ENCODE data around the gene THBS3. TPM values are rescaled to one million over a fixed set of nuclear protein-coding genes. Genes with fewer than 3 reads are reported as not detected.
"Not testable (repeated sequence)": the region's sequence is repeated elsewhere in the genome, so short reads cannot be mapped to it uniquely, and the experiment has no call there.

Gene THBS3
- total RNA-seq, 1 experiment from 2014 or later, result 6.2 TPM

DNA sequence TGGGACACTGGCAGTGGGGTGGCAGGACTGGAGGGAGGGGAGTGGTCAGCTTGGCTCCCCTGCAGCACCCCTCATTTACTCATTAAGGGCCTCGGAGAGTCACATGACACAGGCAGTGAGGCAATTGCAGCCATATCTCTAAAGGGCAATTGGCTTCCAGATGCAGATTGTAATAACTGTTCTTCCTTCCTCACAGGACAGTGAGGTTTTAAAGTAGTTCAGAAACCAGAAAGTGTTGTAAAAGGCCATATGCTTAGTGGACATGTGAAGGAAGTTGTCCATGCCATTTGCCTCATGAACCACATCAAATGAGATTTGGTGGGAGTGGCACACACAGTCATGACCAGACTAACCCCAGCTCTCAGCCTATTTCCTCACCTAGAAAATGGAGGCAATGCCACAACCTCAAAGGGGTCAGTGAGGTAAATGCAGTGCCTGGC is 11.9 kb upstream of the THBS3 start:
- Mint-ChIP-seq H3K27me3 (ENCODE audit: insufficient read depth, unreplicated experiment) (no peaks in the 10 kb centered on the region), H3K36me3 (ENCODE audit: insufficient read depth, unreplicated experiment) (peaks cover 9% of the 10 kb centered on the region), H3K9me3 (ENCODE audit: unreplicated experiment) (no peaks in the 10 kb centered on the region), H3K4me1 (ENCODE audit: low read depth, unreplicated experiment) (peaks cover 16% of the 10 kb centered on the region), H3K4me3 (ENCODE audit: unreplicated experiment) (peak overlapping the region; percentile 66), H3K27ac (ENCODE audit: unreplicated experiment) (peak overlapping the region; percentile 47)
- TF ChIP-seq, protein P1, sequence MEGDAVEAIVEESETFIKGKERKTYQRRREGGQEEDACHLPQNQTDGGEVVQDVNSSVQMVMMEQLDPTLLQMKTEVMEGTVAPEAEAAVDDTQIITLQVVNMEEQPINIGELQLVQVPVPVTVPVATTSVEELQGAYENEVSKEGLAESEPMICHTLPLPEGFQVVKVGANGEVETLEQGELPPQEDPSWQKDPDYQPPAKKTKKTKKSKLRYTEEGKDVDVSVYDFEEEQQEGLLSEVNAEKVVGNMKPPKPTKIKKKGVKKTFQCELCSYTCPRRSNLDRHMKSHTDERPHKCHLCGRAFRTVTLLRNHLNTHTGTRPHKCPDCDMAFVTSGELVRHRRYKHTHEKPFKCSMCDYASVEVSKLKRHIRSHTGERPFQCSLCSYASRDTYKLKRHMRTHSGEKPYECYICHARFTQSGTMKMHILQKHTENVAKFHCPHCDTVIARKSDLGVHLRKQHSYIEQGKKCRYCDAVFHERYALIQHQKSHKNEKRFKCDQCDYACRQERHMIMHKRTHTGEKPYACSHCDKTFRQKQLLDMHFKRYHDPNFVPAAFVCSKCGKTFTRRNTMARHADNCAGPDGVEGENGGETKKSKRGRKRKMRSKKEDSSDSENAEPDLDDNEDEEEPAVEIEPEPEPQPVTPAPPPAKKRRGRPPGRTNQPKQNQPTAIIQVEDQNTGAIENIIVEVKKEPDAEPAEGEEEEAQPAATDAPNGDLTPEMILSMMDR (IDR thresholded peaks at IDR 0.05; ENCODE audit: insufficient read depth in 1 of 2, low read depth in 1 of 2, low read length in 1 of 2, severe bottlenecking in 1 of 2, unreplicated experiment in 1 of 2), result no peak
- Histone ChIP-seq H3K4me1 (peaks cover 11% of the 10 kb centered on the region), H3K4me3 (ENCODE audit: low read depth, low read length) (peak overlapping the region; percentile 29), H3K36me3 (ENCODE audit: control insufficient read depth, insufficient read depth, low read length) (no peaks in the 10 kb centered on the region; the same call in 1 of the 2 replicates), H3K9me3 (no peaks in the 10 kb centered on the region), H3K27me3 (replicated peaks; ENCODE audit: control insufficient read depth, insufficient read depth, low read length) (no peaks in the 10 kb centered on the region)
- intact Hi-C loops (cut with micrococcal nuclease; ENCODE audit: unreplicated experiment), result no loop called here
- POLR2A ChIA-PET, result interaction anchor here (0.8 kb wide), 1 partner anchor 10 kb away, joined by 4 read pairs; no protein-coding TSS in a partner anchor
- CTCF ChIA-PET, result interaction anchor here (0.9 to 1.5 kb wide), 3 partner anchors 12 to 31 kb away, joined by 3 to 4 read pairs (median 4); no protein-coding TSS in a partner anchor
- peak in 1 of 2 experiments; percentile 54 for DNase-seq
- BruUV-seq (replicated peaks), result no TSS peak

DNA sequence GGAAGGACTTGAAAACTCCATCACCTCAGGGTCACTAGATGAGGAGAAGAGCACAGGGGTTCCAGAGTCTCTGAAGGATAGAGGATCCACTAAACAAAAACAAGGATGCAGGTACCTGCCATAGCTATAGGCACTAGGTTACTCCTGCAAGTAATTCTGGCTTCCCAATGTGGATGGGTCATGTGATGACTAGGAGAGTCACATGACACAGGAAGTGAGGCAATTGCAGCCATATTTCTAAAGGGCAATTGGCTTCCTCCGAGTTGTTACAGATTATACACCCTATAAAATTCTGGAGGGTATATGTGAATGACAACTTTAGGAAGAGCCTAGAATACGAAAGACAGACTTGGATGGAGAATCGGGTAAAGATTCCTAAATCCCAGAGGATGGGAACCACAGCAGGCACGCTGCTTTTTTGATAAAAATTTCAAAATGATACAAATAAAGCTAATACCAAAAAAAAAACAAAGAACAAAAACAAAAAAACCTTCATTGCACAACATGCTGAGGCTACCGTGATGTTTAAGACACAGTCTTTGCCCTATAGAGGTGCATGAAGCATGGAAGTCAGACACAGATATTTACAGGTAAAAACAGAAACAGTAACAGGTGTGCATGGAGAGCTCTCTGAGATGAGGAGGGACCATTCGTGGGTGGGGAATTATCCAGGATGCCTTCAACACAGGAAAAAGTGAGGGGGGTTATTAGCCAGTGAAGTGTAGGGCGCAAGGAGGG is 11.3 kb upstream of the THBS3 start:
- H3K27me3 ChIP-seq (replicated peaks; ENCODE audit: control insufficient read depth, insufficient read depth, low read length), result no peaks in the 10 kb centered on the region
- TF ChIP-seq, protein P1 (IDR thresholded peaks at IDR 0.05; ENCODE audit: insufficient read depth in 1 of 2, low read depth in 1 of 2, low read length in 1 of 2, severe bottlenecking in 1 of 2, unreplicated experiment in 1 of 2), result no peak
- DNase-seq, result peak; percentile 64 to 68
- CTCF ChIA-PET, result interaction anchor here (0.9 to 1.5 kb wide), 3 partner anchors 12 to 32 kb away, joined by 3 to 4 read pairs (median 4); no protein-coding TSS in a partner anchor
- peak overlapping the region; percentile 47 for H3K27ac Mint-ChIP-seq (ENCODE audit: unreplicated experiment)
- H3K27me3 Mint-ChIP-seq (ENCODE audit: insufficient read depth, unreplicated experiment), result no peaks in the 10 kb centered on the region
- H3K36me3 Mint-ChIP-seq (ENCODE audit: insufficient read depth, unreplicated experiment), result peaks cover 9% of the 10 kb centered on the region
- peak overlapping the region; percentile 66 for H3K4me3 Mint-ChIP-seq (ENCODE audit: unreplicated experiment)
- no TSS peak for BruUV-seq (replicated peaks)
- no peaks in the 10 kb centered on the region; the same call in 1 of the 2 replicates for H3K36me3 ChIP-seq (ENCODE audit: control insufficient read depth, insufficient read depth, low read length)
- H3K9me3 Mint-ChIP-seq (ENCODE audit: unreplicated experiment), result no peaks in the 10 kb centered on the region
- H3K4me1 ChIP-seq, result peaks cover 5% of the 10 kb centered on the region
- peak overlapping the region; percentile 29 for H3K4me3 ChIP-seq (ENCODE audit: low read depth, low read length)
- no peaks in the 10 kb centered on the region for H3K9me3 ChIP-seq
- peaks cover 10% of the 10 kb centered on the region for H3K4me1 Mint-ChIP-seq (ENCODE audit: low read depth, unreplicated experiment)
- intact Hi-C loops (cut with micrococcal nuclease; ENCODE audit: unreplicated experiment), result no loop called here
- POLR2A ChIA-PET, result interaction anchor here (0.8 kb wide), 1 partner anchor 10 kb away, joined by 4 read pairs; no protein-coding TSS in a partner anchor

DNA sequence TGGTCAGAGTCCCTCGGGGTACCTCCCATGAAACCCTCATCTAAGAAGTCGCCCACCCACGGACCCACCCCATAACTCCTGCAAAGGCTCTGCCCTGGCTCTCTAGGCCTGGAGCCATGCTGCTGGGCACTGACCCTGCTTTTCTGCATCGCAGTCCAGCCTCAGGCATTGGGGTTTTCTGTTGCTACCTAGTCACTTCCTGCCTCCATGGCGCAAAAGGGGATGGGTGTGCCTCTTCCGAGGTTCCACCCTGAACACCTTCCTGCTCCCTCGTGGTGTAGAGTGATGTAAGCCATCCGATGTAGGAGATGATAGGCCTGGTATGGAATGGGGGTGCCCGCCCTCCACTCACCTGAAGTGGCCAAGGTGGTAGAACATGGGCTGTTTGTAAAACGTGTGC is 7.0 kb upstream of the THBS3 start:
- H3K27me3 ChIP-seq (replicated peaks; ENCODE audit: control insufficient read depth, insufficient read depth, low read length); H3K9me3 ChIP-seq; H3K9me3 Mint-ChIP-seq (ENCODE audit: unreplicated experiment); H3K36me3 ChIP-seq (ENCODE audit: control insufficient read depth, insufficient read depth, low read length); DNase-seq; BruUV-seq (replicated peaks); H3K27ac Mint-ChIP-seq (ENCODE audit: unreplicated experiment); H3K4me1 ChIP-seq; H3K27me3 Mint-ChIP-seq (ENCODE audit: insufficient read depth, unreplicated experiment); intact Hi-C loops (cut with micrococcal nuclease; ENCODE audit: unreplicated experiment); POLR2A ChIA-PET; H3K4me3 Mint-ChIP-seq (ENCODE audit: unreplicated experiment); H3K36me3 Mint-ChIP-seq (ENCODE audit: insufficient read depth, unreplicated experiment); H3K4me3 ChIP-seq (ENCODE audit: low read depth, low read length); CTCF ChIA-PET: not testable (repeated sequence)
- H3K4me1 Mint-ChIP-seq (ENCODE audit: low read depth, unreplicated experiment), result peaks cover 14% of the 10 kb centered on the region

DNA sequence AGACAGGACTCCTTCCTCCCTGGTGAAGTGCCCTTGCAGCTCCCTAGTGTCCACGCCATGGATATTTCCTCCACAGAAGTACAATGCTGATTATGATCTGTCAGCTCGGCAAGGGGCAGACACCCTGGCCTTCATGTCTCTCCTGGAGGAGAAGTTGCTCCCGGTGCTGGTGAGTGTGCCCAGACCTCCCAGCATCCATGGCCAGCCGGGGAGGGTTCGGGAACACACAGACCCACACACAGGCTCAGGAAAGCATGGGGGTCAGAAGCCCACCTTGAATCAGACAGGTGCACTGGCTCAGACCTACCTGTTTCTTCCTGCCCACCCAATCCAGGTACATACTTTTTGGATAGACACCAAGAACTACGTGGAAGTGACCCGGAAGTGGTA is 4.3 kb upstream of the THBS3 start:
- H3K4me3 Mint-ChIP-seq (ENCODE audit: unreplicated experiment); H3K9me3 Mint-ChIP-seq (ENCODE audit: unreplicated experiment); intact Hi-C loops (cut with micrococcal nuclease; ENCODE audit: unreplicated experiment); H3K36me3 ChIP-seq (ENCODE audit: control insufficient read depth, insufficient read depth, low read length); POLR2A ChIA-PET; H3K9me3 ChIP-seq; H3K27ac Mint-ChIP-seq (ENCODE audit: unreplicated experiment); CTCF ChIA-PET; DNase-seq; H3K27me3 Mint-ChIP-seq (ENCODE audit: insufficient read depth, unreplicated experiment); H3K4me3 ChIP-seq (ENCODE audit: low read depth, low read length); H3K27me3 ChIP-seq (replicated peaks; ENCODE audit: control insufficient read depth, insufficient read depth, low read length); BruUV-seq (replicated peaks): not testable (repeated sequence)
- Mint-ChIP-seq H3K4me1 (ENCODE audit: low read depth, unreplicated experiment) (peaks cover 12% of the 10 kb centered on the region), H3K36me3 (ENCODE audit: insufficient read depth, unreplicated experiment) (peaks cover 21% of the 10 kb centered on the region)
- H3K4me1 ChIP-seq, result peaks cover 10% of the 10 kb centered on the region

DNA sequence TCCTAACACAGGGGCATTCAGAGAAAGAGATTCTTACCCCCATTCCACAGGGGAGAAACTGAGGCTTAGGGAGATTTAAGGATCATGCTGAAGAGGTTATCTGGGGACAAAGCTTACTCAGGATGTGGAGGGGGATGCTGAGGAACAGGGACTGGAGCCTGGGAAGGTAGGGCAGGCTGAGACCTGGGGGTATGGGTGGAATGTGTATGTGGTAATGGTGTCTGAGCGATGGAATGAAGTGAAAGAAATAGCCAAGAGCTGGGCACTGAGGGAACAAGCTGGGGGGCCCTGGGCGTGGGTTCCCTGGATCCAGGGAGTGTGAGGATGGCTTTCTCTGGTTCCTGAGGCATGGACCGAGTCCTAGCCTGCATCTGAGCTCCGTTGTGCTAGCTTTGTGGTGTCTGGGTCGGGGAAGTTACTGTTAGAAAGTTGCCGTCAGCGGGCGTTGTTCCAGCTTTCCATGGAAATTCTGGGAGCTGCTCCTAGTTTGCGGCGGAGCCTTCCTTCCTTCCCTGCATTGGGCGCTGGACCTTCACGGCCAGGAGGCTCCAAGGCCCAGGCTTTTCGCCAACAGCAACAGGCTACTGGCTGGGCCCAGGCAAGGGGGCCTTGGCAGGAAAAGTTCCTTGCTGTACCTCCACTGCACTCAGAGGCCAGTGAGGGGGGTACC is 3.8 kb upstream of the THBS3 start:
- H3K9me3 ChIP-seq; H3K4me3 Mint-ChIP-seq (ENCODE audit: unreplicated experiment); H3K27me3 Mint-ChIP-seq (ENCODE audit: insufficient read depth, unreplicated experiment); H3K9me3 Mint-ChIP-seq (ENCODE audit: unreplicated experiment); intact Hi-C loops (cut with micrococcal nuclease; ENCODE audit: unreplicated experiment); DNase-seq; CTCF ChIA-PET; H3K27me3 ChIP-seq (replicated peaks; ENCODE audit: control insufficient read depth, insufficient read depth, low read length); POLR2A ChIA-PET; H3K36me3 ChIP-seq (ENCODE audit: control insufficient read depth, insufficient read depth, low read length); BruUV-seq (replicated peaks); H3K4me3 ChIP-seq (ENCODE audit: low read depth, low read length); H3K27ac Mint-ChIP-seq (ENCODE audit: unreplicated experiment): not testable (repeated sequence)
- H3K4me1 ChIP-seq, result peaks cover 15% of the 10 kb centered on the region
- Mint-ChIP-seq H3K4me1 (ENCODE audit: low read depth, unreplicated experiment) (peaks cover 16% of the 10 kb centered on the region), H3K36me3 (ENCODE audit: insufficient read depth, unreplicated experiment) (peaks cover 21% of the 10 kb centered on the region)

All from Caco-2 (cell line).